NCI-H1092 (cell line): Measurements from ENCODE around the gene MBNL3.

ENCODE experiments used
- DNase-seq: peaks from one replicate; lab custom pipeline; 2025; lab: John Stamatoyannopoulos, UW

MBNL3 gene

DNA sequence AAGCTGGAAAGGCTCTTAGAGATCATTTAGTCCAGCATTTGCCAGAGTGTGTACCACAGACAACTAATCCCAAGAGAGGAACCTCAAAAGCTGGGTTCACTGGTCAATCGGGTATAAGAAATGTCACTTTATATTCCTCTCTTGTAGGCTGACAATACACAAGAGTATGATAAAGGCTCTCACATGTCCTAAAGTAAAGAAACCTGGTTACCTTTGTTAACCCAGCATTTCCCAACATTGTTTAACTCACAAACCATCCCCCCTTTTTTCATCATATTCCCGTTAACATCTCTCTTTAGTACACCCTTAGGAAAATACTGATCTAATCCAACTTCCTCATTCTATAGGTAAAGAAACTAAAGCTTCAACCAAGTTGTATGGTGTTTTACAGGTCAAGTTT is 74.4 kb downstream of the MBNL3 start:
- DNase-seq = no peak

DNA sequence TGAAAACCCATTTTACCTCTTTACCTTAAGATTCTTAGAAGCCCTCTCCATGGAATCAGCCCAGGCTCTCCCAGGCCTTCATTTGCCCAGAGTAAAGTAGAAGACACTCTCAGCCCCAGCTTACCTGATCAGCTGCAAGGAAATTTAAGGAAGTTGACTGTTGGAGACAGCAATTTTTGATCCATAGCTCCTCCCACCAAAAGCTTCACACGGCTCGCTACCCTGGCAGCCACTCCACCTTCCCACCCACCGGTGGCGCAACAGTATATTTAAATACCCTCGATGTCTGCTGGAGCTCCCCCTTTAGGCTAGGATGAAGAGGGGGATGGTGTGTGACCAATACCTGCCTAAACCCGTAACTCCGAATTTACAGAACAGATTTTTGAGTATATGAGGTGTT is 75.4 kb downstream of the MBNL3 start:
- no peak for DNase-seq

GRCh38 chrX:132412208-132412607 is 76.6 kb downstream of the MBNL3 start:
- no peak for DNase-seq

DNA sequence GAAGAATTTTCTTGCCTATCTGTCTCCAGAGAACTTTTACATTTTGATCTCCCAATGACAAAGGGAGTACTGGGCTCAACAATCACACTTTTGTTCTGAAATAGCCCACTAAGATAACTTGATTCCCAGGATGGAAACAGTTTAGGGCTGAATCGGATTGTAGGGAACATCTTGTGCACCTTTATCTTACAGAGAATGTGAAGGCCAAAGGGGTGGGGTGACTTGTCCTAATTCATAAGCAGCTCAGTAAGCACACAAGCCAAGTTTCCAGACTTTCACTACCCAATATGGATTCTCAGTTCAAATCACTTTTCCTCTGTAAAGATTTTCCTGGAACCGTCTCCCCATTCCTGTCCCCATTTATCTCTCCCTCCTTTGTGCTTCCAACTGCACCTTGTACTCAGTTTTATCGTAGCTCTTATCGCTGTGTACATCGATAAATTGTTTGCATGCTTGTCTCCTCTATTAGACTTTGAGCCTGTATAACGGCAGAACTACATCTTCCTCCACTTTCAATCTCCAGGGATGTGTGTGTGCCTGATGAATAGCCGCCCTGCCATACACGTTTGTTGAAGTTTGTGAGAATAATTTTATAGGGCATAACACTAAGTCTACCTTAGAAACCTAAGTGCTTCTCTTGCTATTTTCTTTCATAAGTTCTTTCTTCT is 77.4 kb downstream of the MBNL3 start:
- no peak for DNase-seq

- no peak for DNase-seq
Observed at GRCh38 chrX:132409780-132410556, 78.9 kb downstream of the MBNL3 start.

DNA sequence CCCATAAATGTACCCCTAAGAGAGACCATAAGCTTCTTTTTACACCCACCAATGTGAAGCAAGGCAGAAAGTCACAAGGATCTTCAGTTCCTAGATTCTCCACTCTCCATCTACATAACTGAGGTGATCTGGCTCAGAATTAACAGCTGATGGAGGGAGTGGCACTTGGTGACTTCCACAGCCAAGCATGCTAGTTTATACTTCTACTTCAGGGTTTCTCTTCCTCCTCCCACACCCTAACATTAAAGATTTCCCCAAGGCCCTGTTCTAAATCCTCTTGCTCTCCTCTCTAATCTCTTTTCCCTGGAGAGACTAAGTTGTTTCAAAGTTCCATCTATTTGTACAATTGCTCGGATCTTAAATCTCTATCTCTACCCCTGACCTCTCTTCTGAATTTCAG is 81.1 kb downstream of the MBNL3 start:
- DNase-seq = no peak

DNA sequence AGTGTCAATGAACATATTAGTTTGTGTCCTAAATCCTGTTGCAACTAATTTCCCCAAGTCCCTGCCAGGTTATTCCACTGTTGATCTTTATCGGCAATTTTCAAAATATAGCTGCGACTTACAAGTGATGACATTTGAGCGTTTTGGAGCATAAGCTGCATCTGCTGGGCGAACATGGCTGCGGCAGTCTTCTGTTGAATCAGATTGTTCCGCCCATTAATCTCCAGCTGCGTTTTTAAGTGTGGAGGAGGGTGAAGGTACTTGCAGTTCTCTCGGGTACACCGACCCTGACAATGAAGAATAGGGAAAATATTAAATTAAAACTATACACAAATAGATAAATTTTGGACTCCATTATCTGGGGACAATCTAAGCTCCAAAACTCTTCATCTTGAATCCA is 82.7 kb downstream of the MBNL3 start:
- DNase-seq = no peak

GRCh38 chrX:132404266-132404665 is 84.6 kb downstream of the MBNL3 start:
- DNase-seq = no peak

DNA sequence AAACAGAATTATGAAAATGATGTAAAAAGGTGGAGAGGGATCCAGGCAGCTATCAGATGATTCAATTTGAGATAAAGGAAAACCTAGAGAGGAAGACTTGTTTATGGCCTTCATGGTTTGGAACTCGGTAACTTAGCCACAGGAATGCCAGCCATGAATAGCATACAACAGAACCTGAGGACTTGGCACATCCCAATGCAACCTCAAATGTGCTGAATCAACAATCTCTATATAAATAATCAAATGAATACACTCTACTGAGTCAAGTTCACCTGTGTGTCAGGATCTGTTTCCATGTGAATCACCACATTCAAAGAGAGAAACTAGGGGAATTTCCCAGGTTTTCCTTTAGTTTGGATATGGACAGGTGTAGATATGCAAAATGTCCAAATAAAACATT is 86.9 kb downstream of the MBNL3 start:
- DNase-seq = no peak

- no peak for DNase-seq
Observed at GRCh38 chrX:132400706-132401105, 88.1 kb downstream of the MBNL3 start.

DNA sequence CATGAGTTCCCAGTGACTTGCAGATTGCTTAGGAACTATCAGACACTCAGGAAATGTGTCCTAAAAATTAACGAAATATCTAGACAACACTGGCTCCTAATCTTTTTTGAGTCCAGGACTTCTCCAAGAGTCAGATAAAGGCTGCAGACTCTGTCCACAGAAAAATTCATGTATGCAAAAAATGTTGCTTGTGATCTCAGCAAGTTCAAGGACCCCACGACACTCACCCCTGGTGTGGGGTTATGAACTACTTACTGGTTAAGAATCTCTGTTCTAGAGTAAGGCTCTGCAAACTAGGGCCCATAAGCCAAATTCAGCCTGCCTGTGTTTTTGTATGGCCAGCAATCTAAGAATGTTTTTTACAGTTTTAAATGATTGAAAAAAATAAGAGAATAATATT is 93.2 kb downstream of the MBNL3 start:
- no peak for DNase-seq

DNA sequence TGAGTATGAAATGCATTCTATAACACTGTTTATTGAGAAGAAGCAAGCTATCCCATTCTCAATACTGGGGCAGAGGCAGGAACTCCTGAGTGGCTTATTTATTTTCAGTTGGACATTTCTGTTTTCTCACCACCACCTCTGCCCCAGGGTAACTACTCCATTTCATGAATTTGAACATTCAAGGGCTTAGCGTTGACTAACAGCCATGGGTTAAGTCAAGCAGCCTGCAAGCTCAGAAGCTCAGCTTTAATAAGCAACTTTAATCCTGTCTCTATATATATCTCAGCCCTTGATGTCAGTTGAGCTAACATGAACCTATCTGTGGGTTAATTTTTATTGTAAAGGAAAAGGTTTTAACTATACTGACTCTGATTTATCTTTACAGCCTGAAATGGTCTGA is 93.8 kb downstream of the MBNL3 start:
- DNase-seq = no peak

DNA sequence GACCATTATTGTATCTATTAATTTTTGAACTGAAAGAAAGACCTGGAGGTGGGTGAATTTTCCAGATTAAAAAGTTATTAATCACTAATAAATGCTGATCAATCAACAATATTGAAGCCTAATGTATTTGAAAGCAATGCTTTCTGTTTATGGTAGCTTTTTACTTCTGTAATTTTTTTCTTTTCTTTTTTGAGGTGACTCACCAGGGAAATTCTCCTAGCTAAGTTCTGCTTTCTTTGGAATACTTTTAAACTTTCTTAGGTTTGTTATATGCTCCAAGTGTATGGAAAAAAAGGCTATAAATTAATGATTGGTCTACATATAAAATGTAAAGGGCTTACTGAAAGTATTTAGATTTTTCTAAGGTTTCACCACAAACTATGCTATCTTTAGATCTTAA is 94.2 kb downstream of the MBNL3 start:
- no peak for DNase-seq

DNA sequence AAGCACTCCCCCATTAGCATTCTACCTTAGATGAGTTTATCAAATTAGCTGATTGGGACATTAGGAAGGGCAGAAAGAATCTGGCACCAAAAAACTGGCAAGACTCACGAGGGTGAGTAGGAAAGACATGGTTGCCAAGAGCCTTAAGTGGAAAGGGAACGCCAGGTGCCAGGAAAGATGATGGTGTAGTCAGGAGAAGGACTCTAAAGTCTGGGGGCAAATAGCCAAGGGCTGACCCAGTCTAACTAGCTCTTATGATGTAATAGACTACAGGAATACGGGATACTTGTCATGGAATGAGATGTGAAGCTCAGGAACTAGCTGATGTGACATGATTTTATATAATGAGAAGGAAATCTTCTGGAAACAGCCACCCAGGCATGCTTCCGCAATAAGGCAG is 94.8 kb downstream of the MBNL3 start:
- DNase-seq = no peak

DNA sequence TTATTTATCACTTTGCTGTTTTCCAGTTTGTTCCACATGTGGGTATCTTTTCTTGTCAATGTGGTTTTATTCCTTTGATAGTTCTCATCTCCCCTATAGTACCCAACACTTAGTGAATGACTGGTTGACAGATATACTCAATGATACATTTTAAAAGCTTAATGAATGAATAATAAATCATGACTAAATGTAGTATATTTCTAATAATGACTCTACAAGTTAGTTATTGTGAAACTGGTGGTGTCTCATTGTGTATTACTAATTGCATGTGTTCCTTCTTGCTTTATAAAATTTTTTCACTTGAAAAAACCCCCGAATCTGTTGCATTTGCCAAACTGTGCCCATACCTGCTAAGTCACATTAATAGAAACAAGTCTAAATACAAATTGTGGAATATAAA is 95.4 kb downstream of the MBNL3 start:
- no peak for DNase-seq

GRCh38 chrX:132393085-132393484 is 95.8 kb downstream of the MBNL3 start:
- DNase-seq = no peak

DNA sequence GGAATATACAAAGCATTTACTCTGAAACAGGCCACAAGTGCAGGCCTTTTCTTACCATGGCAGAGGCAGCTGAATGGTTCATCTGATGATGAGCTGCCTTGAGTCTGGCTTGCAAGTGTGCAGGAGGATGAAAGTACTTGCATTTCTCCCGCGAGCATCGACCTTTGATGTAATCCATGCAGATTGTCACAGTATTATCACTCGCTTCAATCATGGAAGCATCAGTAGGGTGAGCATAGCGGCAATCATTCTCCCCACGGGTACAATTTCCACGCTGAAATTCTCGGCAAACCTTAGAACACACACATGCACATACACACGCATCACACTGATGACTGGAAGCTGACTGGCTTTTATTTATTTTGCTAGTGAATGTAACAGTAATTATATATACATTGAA is 98.0 kb downstream of the MBNL3 start:
- no peak for DNase-seq

DNA sequence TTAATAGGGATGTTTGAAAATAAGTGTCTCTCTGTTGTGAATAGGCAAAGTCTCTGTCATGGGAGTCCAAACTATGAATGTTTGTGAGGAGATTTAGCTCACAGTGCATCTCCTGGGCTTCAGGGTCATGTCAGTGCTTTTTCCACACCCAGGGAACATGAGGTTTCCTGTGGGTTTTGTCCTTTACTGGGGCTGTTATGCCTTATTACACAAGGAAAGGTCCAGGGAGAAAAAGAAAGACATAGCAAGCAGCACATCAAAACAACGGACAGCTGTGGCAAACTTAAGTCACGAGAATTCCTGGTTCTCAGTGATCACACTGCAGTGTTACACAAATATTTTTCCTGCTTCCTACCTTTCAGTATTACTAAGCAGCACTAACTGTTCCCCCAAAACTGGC is 99.4 kb downstream of the MBNL3 start:
- no peak for DNase-seq

- no peak for DNase-seq
Observed at GRCh38 chrX:132388371-132388770, 100.5 kb downstream of the MBNL3 start.

DNA sequence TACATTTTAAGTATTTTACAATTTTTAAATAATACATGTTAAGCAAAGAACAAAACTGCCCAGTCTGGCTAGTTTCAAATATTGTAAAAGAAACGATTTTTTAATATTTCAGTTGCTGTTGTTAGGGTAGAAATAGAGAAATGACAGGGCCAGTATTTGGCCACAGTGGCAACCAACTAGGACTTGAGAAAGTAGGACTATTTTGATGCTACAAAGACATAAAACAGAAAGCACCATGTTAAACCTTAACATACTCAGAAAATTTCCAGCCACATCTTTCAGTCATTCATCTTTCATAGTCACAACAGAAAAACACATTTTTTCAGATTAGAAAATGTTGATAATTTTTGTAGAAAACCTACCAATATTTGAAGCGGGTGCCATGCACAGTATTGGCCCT is 104.5 kb downstream of the MBNL3 start:
- no peak for DNase-seq

GRCh38 chrX:132382068-132382467 is 106.8 kb downstream of the MBNL3 start:
- no peak for DNase-seq

GRCh38 chrX:132378281-132378680 is 110.6 kb downstream of the MBNL3 start:
- no peak for DNase-seq

DNA sequence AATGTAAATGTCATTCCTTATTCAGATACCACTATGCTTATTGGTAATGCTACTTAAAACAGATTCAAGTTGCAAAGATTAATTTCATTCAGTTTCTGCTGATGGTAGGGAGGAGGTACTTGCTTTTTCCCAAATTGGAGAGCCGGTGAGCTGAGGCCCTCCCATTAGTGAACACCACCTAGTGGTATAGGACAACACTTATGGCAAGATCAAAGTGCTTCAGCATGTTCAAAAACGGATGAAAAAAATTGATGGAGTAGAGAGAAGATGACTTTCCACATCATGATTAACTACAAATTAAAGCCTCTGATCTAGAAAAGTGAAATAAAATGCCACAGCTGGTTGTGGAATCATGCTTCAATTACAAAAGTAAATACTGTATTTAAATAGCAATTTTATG is 112.9 kb downstream of the MBNL3 start:
- no peak for DNase-seq

- DNase-seq = no peak
Observed at GRCh38 chrX:132373610-132374009, 115.2 kb downstream of the MBNL3 start.
